ENCODE results near the gene BCL6.
"Not testable (repeated sequence)": the region's sequence is repeated elsewhere in the genome, so short reads cannot be mapped to it uniquely, and the experiment has no call there.

Gene BCL6

DNA sequence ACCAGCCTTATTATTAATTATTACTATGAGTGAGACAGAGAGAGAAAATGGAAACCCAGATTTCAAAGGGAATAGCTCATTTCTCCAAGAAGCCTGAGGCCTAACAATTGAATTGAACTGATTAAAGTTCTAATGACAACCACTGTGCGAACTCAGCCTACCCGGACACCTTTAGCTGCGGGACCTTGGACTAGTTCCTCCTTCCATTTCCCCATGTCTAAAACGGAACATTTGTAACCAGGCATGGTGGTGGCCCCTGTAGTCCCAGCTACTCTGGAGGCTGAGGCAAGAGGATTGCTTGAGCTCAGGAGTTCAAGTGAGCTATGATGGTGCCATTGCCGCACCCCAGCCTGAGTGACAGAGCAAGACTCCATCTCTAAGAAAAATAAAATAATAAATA lies 26.5 kb downstream of the BCL6 start:
- no peak for DNase-seq (ENCODE audit: low read depth in 3 of 3, low spot score in 1 of 3)

DNA sequence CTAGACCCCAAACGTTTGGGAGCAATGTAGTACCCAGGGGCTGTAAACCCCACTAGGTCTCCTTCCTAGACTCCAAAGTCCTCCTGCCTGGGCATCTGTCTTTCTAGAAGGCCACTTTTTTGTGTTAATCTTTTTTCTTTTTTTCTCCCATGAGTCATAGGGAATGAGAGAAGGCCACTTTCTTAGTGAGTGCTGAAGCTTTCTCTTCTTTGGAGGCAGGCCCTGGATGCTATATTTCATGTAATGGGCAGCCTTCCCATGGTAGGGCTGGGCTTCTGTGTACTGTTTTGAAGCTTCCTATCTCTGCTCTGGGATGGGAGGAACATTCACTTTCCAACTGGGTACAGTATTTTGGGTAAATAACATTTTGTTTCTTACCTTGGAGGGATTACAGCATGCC lies 27.7 kb downstream of the BCL6 start:
- DNase-seq (ENCODE audit: low read depth in 3 of 3, low spot score in 1 of 3): no peak

DNA sequence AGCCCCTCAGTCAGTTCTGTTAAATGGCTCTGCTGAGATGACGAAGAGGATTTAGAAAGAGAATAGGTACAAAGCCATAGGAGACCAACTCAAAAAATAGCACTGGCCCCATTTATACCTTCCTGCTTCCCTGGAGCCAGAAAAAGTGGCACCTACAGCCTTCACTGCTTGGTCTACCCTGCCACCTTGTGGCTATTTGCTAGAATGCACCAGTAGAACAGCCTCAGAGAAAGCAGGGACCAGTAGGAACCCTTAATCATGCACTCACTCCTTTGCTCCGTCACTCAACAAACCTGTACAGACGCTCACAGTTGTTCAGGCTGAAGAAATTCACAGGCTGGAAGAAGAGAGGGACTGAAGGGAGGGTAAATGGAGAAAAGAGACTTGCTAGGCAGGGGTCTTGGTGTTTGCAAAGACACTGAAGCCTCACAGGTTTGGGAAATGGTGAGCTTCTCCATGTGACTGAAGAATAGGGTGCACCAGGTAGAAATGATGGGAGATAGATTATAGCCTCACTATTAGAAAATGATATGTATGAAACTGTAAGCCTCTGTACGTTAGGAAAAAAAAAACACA lies 30.8 kb downstream of the BCL6 start:
- DNase-seq (ENCODE audit: low read depth in 3 of 3, low spot score in 1 of 3): peak; percentile 25 to 54 (median 46)

DNA sequence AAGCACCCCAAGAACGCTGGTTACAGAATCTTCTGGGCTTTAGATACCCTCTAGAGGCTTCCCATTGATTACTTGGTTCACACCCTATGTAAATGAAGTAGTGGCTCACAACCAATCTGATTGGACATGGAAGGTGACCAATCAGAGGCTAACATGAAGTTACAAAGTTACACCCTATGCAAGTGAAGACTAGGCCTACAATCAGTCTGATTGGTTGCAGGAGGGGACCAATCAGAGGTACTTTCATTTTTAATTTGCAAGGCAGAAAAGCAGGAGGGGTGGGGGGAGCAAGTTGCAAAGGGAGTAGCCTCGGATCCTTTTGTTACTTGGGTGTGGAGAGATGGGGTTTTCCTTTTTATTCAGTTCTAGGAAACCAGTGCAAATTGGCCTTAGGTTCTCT lies 31.8 kb downstream of the BCL6 start:
- no peak for DNase-seq (ENCODE audit: low read depth in 3 of 3, low spot score in 1 of 3)

DNA sequence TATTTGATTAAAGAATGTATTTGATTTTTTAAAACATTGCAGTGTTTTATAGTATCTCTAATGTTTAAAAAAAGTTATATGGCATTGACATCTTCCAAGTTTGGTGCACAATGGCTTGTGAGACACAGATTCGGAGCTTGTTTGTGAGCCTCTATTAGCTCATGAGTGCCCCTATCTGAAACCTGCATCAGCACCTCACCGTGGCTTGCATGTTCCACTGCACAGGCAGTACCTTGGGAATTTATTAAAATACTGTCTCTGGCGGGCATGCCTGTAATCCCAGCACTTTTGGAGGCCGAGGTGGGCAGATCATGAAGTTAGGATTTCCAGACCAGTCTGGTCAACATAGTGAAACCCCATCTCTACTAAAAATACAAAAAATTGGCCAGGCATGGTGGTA lies 36.1 kb downstream of the BCL6 start:
- no peak for DNase-seq (ENCODE audit: low read depth in 3 of 3, low spot score in 1 of 3)

DNA sequence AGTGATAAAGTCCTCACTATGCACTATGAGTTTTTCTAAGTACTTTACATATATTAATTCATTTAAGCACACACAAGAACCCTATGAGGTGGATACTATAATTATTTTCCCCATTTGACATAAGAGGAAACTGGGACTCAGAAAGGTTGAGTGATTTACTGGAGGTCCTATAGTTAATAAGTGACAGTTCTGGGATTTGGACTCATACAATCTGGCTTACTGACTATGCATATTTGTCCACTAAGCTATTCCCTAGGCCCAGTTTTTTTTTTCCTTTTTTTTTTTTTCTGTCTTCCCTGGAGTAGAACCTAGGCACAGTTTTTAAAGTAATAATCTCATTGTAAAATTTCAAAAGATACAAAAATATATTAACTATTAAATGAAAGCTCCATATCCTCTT lies 36.6 kb downstream of the BCL6 start:
- DNase-seq (ENCODE audit: low read depth in 3 of 3, low spot score in 1 of 3): no peak

DNA sequence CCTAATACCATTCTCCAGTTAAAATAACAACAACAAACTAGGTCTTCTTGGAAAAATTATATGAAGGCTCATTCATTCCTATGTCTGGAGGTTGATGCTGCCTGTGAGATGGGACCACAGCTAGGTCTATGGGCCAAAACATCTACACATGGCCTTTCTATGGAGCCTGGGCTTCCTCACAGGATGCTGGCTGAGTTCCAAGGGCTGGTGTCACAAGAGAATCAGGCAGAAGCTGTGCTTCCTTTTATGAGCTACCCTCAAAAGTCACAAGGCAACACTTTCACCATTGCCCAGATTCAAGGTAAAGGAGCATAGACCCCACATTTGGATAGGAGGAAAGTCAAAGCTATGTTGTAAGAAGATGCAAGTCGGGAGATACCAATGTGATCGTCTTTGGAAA lies 38.3 kb downstream of the BCL6 start:
- no peak for DNase-seq (ENCODE audit: low read depth in 3 of 3, low spot score in 1 of 3)

DNA sequence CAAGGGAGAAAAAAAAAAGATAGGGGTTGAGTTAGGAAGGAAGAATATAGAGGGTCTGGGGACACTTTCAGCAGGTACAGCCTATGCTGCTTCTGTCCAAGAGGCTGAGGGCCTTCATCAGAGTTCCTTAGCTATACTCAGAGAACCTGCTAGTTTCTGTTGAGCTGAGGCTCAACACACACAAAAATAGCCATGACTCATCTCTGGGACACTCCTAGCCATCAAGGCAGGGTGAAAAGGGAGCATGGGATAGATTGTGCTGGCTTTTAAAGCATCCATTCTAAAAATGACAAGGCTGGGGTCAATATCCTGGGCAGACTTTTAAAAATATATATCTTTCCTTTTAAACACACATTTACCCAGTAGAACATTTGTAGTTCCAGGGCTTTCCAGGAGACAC lies 40.1 kb downstream of the BCL6 start:
- no peak for DNase-seq (ENCODE audit: low read depth in 3 of 3, low spot score in 1 of 3)

DNA sequence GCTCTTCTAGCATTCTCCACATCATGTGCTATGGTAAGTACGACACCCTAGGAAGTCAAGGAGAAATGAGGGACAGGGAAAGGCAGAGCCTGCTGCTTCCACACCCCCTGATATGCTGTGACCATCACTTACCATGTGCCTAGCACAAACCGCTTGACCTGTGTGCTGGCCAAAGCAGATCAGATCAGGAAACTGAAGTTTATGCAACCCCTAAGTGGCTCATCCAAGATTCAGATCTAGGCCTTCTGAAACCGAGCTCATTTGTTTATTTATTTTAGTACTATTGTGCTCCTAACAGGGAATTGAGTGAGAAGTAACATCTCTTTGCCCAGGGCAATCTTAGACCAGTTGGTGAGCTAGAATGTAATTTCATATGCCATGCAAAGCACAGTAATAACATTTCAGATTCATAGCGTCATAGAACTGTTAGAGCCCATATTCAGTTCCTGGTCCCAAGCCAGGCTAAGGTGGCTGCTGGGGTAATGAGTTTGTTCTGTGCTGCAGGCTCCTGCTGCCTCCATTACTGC lies 42.7 kb downstream of the BCL6 start, which contains the start of gene RTP2:
RTP2 (minus strand) TSS at position 51 of the 527 bp plus-strand sequence. CDS start 429 bp downstream, outside the sequence.
- DNase-seq (ENCODE audit: low read depth in 3 of 3, low spot score in 1 of 3): no peak

DNA sequence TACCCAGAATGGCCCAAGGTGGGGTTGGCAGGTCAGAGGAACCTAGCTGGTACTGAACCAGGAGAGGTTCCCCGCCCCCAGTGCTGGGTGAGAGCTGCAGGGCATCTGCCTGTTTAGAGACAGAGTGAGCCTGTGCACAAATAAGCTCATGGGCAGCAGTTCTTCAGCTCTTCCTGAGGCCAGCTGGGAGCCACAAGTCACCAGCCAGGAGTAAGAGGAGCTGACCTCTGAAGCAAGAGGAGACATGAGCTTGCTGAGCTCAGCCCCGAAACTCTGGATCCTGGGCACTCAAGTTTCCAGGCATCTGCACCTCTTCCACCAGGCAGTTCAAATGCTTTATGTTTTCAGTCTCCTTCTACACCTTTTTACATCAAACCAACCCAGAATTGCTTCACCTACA lies 45.0 kb downstream of the BCL6 start:
- DNase-seq (ENCODE audit: low read depth in 3 of 3, low spot score in 1 of 3): no peak

DNA sequence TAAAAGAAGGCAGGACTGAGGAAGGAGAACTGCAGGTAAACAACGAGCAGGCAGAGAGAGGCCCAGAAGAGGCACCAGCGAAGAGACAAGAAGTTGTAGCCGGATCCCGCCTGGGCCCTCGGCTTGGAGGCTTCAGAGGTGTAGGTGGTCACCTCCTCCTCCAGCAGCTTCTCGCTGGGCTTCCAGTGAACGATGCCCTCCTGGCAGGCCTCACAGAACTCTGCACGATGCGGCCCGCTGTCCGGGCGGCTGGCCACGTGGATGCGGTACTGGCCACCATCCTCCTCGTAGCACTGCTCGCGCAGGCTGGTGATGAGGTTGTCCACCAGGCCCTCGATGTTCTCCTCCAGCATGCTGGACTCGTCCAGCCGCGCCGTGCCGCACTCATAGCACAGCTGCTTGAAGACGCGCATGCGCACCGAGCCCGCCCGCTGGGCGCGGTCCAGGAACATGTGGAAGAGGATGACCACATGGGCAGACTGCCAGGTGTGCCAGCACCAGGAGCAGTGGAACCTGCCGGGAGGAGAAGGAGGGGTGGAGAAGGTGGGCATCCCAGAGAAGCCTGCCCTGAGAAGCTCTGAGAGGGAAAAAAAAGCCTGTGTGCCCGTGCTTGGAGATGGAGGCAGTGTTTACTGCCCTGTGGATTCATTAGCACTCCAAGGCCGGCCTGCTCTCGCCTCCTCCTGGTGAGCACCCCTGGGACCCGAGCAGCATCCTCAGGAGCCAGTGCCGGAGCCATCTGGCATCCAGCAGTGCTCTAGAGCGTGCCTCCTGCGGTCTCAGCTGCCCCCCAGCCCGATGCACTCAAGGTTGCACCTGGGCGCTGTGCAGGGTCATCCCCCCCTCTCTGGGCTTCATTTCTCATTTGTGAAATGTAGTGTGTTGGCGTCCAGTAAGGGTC lies 46.5 kb downstream of the BCL6 start:
- DNase-seq (ENCODE audit: low read depth in 3 of 3, low spot score in 1 of 3): no peak

DNA sequence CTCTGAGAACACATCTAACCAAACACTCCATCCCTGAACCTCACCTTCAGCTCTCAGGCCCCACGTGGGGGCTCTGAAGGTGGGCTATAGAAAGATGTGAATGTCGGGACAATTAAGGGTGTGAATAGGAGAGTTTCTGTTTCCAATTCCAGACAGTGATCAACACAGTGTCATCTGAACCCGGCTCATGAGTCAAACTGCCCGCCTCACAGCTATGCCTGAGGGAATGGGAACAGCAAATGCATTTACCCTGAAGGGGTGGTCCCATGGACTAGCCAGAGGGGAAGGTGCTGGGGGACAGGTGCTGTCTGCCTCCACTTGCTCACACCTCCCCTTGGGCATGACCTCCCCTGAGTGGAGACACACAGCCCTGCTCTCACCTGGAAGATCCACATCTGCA lies 49.2 kb downstream of the BCL6 start:
- DNase-seq (ENCODE audit: low read depth in 3 of 3, low spot score in 1 of 3): no peak

DNA sequence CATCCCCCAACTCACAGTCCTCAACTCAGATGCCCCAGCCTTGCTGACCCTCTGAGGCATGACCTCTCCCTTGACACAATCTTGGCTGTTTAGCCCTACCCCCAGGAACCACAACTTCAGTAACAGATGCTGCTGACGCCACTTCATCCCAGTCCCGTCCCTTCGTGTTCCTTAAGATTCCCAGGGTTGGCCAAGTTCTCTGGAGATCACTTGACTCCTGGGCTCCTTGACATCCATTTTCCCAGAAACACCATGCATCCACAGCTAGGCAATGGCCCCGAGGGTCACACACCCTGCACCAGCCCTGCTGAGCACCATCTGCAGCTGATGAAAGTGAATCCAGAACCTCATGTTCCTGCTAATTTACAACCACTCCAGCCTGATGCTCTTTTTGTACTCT lies 49.8 kb downstream of the BCL6 start:
- no peak for DNase-seq (ENCODE audit: low read depth in 3 of 3, low spot score in 1 of 3)

DNA sequence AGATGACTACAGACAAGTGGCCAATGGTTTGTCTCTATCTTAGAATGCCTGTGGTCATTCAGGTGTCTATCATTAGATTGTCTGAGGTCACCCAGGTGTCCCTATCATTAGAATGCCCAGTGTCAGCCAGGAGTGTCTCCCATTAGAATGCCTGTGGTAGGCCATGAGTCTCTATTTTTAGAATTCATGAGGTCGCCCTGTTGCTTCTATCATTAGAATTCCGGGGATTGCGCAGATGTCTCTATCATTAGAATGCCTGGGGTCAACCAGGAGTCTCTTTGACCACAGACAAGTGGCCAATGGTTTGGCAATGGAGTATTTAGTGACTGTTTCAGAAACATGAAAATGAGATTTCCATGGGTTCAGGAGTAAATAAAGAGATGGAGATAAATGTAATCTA lies 50.5 kb downstream of the BCL6 start:
- DNase-seq (ENCODE audit: low read depth in 3 of 3, low spot score in 1 of 3): no peak

DNA sequence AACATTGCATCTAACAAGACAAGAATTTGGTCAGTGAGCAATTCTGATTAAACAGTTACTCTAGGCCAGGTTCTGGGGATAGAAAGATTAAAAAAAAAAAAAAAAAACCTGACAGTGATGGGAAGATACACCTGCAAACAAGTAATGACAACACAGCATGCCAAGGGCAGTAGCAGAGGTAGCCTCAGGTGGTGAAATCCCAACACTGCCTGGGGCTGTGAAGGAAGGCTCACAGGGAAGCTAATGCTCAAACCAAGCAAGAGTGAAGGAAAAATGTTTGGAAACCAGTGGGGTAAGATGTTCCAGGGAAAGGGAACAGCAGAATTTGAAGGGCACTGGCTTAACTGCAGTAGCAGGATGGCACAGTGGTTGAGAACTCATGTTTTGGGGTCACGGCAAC lies 51.8 kb downstream of the BCL6 start:
- DNase-seq (ENCODE audit: low read depth in 3 of 3, low spot score in 1 of 3): no peak

DNA sequence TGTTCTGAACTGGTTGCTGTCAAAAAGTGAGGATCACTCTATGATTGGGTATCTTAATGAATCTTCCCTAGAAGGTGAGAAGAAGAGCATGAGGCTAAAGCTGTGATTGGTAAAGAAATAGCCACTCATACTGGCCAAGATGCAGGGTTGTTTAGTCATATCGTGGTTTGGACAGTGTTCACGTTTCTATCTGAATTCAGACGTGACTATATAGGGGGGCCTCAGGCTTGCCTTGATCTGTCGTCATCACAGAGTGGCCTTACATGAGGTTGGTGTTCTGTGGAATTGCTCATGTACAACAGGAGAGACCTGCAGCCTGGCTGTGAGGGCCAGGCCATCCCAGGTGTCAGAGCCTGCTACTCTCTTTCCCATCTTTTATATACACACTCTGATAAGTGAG lies 55.3 kb downstream of the BCL6 start:
- no peak for DNase-seq (ENCODE audit: low read depth in 3 of 3, low spot score in 1 of 3)

DNA sequence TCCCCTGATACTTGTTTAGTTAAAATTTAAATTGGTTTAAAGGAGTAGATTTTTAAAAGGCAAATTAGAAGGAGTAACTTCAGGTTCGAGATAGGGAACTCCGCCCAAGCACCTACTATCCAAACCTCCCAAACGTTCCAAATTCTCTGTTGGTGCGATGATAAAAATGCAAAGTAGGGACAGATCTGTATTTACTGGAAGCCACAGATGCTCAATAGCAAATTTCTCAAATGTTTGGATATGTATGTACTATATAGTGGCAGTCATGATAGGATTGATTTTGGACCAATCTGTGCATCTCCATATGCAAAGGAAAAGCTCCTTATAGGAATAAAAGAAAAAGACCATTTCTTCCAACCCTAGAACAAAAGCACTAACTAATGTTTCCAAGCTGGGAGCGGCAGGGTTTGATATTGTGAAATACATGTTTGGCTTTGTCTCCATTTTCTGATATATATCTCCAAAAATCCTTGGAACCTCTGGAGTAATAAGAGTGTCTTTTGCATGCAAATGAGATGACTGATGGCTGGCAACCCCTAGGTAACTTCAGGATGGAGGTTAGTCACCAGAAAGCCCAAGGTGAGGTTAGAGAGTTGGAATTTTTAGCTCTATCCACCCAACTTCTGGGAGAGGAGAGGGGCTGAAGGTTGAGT lies 58.5 kb downstream of the BCL6 start:
- DNase-seq (ENCODE audit: low read depth in 3 of 3, low spot score in 1 of 3): no peak

DNA sequence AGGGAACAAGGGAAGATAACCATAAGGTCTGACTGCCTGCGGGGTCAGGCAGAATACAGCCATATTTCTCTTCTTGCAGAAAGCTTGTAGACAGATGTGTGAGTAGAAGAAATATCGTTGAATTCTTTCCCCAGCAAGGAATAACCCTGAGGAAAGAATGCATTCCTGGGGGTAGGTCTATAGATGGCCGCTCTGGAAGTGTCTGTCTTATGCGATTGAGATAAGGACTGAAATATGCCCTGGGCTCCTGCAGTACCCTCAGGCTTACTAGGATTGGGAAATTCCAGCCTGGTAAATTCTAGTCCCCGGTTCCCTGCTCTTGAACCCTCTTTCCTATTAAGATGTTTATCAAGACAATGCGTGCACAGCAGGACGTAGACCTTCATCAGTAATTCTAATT lies 59.3 kb downstream of the BCL6 start:
- DNase-seq (ENCODE audit: low read depth in 3 of 3, low spot score in 1 of 3): no peak

DNA sequence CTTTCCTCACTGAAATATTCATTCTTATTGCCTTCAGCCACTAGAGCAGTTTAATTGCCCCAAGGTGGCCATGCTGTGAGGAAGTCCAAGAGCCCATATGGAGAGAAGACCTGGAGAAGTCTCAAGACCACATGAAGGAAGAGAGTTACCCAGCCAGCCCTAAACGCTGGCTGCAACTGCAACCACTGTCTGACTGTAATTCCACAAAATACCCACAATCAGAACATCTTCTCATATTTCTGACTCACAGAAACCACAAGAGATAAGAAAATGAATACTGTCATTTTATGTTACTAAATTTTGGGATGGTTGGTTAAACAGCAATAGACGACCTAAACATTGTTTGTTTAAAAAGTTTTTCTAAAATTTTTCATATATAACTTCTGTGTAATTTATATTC lies 60.4 kb downstream of the BCL6 start:
- no peak for DNase-seq (ENCODE audit: low read depth in 3 of 3, low spot score in 1 of 3)

DNA sequence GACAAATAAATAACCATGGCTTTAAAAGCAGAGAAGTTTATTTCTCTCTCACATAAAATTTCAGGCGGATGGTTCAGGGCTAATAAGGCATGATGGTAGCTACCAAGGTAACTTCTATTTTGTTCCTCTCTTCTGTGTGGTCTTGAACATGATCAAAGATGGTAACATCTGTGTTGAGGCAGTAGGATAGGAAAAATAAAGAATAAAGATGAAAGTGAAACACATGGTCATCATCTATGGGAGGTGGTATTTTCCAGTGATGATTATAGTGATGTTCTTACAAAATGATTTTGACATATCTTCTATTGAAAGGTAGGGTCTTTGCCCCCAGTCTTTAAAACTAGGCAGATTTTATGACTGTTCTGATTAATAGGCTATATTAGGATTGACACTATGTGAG lies 60.8 kb downstream of the BCL6 start:
- no peak for DNase-seq (ENCODE audit: low read depth in 3 of 3, low spot score in 1 of 3)

DNA sequence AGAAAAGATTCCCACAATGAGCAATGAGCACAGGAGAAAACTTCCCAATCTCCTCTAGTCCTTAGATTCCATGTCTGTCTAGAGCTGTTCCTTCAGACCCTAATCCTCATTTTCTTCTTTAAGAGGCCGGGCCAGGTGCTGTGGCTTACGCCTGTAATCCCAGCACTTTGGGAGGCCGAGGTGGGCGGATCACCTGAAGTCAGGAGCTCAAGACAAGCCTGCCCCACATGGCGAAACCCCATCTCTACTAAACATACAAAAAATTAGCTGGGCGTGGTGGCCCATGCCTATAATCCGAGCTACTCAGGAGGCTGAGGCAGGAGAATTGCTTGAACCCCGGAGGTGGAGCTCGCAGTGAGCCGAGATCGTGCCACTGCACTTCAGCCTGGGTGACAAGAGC lies 63.5 kb downstream of the BCL6 start:
- DNase-seq (ENCODE audit: low read depth in 3 of 3, low spot score in 1 of 3): not testable (repeated sequence)
